HL-60 (cell line): Measurements from ENCODE around the gene ZNF81.

Experiments used
- DNase-seq, 2 experiments: peaks; one replicate each; pipeline ENCODE4 v3.0.0-alpha.2; 2010 to 2020; ENCODE audit warnings: low read depth in 1 of 2, low spot score in 1 of 2
- H3K27ac ChIP-seq: fragments of 250-450 bp; sonication (Bioruptor Pico); replicated peaks from 2 replicates; pipeline ENCODE4 v1.5.1; 2020; ENCODE audit warnings: mild to moderate bottlenecking, moderate library complexity
- H3K27me3 ChIP-seq: fragments of 250-450 bp; sonication (Bioruptor Pico); 2 replicates; pipeline ENCODE4 v1.5.1; 2021; ENCODE audit warnings: mild to moderate bottlenecking, moderate library complexity; ENCODE audit not compliant: insufficient read depth, poor library complexity, severe bottlenecking
- H3K4me3 ChIP-seq: replicated peaks from 2 replicates; pipeline ENCODE4 v1.5.1; 2011; ENCODE audit warnings: mild to moderate bottlenecking, control low read depth, low read length; ENCODE audit not compliant: insufficient read depth
- GABPA ChIP-seq: IDR thresholded peaks from 2 replicates; pipeline ENCODE4 v1.6.1; 2012; ENCODE audit warnings: low read depth
- POLR2AphosphoS5 ChIP-seq: IDR thresholded peaks from 2 replicates; pipeline ENCODE4 v1.6.1; 2012; ENCODE audit warnings: low read depth
- SPI1 ChIP-seq: IDR thresholded peaks from 2 replicates; pipeline ENCODE4 v1.6.1; 2012; ENCODE audit warnings: low read depth, mild to moderate bottlenecking, borderline replicate concordance
- TF ChIP-seq, protein P1 (sequence below): IDR thresholded peaks from one replicate; pipeline ENCODE4 v1.5.1; 2011; ENCODE audit warnings: low read length, control low read depth, inconsistent platforms; ENCODE audit not compliant: insufficient read depth
- TF ChIP-seq, protein P2 (sequence below): IDR thresholded peaks from 2 replicates; pipeline ENCODE4 v1.6.1; 2012; ENCODE audit warnings: low read depth; ENCODE audit not compliant: insufficient replicate concordance

Gene ZNF81

DNA sequence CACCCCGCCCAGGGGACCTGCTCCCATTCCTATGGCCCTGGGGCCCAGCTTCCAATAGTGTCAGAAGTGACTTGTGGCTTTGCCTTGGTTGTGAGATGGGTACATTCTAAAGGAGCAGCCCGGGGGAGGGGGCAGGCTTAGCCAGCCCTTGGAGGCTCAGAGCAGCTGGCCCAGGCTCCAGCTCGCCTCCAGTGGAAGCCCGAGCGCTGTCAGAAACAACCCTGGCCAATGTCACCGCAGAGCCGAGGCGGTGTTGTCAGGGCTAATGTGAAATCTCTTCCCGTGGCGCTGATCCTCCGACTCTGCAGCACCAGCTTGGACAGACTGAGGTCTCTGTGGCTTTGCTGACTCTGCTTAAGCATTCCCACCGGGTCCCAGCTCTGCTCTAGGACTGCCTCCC, 29.2 kb upstream of the ZNF81 start:
- Histone ChIP-seq H3K27ac (no peak overlapping the region), H3K27me3 (no peaks in the 10 kb centered on the region), H3K4me3 (no peak overlapping the region)
- TF ChIP-seq, protein P1, sequence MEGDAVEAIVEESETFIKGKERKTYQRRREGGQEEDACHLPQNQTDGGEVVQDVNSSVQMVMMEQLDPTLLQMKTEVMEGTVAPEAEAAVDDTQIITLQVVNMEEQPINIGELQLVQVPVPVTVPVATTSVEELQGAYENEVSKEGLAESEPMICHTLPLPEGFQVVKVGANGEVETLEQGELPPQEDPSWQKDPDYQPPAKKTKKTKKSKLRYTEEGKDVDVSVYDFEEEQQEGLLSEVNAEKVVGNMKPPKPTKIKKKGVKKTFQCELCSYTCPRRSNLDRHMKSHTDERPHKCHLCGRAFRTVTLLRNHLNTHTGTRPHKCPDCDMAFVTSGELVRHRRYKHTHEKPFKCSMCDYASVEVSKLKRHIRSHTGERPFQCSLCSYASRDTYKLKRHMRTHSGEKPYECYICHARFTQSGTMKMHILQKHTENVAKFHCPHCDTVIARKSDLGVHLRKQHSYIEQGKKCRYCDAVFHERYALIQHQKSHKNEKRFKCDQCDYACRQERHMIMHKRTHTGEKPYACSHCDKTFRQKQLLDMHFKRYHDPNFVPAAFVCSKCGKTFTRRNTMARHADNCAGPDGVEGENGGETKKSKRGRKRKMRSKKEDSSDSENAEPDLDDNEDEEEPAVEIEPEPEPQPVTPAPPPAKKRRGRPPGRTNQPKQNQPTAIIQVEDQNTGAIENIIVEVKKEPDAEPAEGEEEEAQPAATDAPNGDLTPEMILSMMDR, result no peak
- TF ChIP-seq, protein P2, sequence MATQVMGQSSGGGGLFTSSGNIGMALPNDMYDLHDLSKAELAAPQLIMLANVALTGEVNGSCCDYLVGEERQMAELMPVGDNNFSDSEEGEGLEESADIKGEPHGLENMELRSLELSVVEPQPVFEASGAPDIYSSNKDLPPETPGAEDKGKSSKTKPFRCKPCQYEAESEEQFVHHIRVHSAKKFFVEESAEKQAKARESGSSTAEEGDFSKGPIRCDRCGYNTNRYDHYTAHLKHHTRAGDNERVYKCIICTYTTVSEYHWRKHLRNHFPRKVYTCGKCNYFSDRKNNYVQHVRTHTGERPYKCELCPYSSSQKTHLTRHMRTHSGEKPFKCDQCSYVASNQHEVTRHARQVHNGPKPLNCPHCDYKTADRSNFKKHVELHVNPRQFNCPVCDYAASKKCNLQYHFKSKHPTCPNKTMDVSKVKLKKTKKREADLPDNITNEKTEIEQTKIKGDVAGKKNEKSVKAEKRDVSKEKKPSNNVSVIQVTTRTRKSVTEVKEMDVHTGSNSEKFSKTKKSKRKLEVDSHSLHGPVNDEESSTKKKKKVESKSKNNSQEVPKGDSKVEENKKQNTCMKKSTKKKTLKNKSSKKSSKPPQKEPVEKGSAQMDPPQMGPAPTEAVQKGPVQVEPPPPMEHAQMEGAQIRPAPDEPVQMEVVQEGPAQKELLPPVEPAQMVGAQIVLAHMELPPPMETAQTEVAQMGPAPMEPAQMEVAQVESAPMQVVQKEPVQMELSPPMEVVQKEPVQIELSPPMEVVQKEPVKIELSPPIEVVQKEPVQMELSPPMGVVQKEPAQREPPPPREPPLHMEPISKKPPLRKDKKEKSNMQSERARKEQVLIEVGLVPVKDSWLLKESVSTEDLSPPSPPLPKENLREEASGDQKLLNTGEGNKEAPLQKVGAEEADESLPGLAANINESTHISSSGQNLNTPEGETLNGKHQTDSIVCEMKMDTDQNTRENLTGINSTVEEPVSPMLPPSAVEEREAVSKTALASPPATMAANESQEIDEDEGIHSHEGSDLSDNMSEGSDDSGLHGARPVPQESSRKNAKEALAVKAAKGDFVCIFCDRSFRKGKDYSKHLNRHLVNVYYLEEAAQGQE, result no peak
- TF ChIP-seq GABPA, result no peak
- no peak for TF ChIP-seq SPI1
- TF ChIP-seq POLR2AphosphoS5, result no peak
- no peak for DNase-seq

- TF ChIP-seq, protein P1, result no peak
- TF ChIP-seq, protein P2, result no peak
- TF ChIP-seq POLR2AphosphoS5, result no peak
- TF ChIP-seq GABPA, result no peak
- TF ChIP-seq SPI1, result no peak
- Histone ChIP-seq H3K27ac (no peak overlapping the region), H3K27me3 (no peaks in the 10 kb centered on the region), H3K4me3 (no peak overlapping the region)
- DNase-seq, result no peak
Observed at GRCh38 chrX:47808904-47809788, 27.6 kb upstream of the ZNF81 start.

GRCh38 chrX:47814851-47815250, 21.9 kb upstream of the ZNF81 start:
- TF ChIP-seq GABPA, result no peak
- TF ChIP-seq, protein P1, result no peak
- no peak for TF ChIP-seq POLR2AphosphoS5
- TF ChIP-seq SPI1, result no peak
- TF ChIP-seq, protein P2, result no peak
- Histone ChIP-seq H3K27ac (no peak overlapping the region), H3K4me3 (no peak overlapping the region), H3K27me3 (no peaks in the 10 kb centered on the region)
- no peak for DNase-seq
